MM.1S (cell line): Measurements from ENCODE around the gene ARL15.
"Not testable (repeated sequence)": the region's sequence is repeated elsewhere in the genome, so short reads cannot be mapped to it uniquely, and the experiment has no call there.

ENCODE experiments used
- DNase-seq: peaks from one replicate; pipeline ENCODE4 v3.0.0-alpha.2; 2015
- H2AFZ ChIP-seq: fragments of 300-600 bp; sonication (generic); 2 replicates; pipeline ENCODE4 v1.6.0; 2016; ENCODE audit warnings: antibody characterized with exemption, low read length
- H3F3A ChIP-seq: fragments of 300-600 bp; sonication (generic); 2 replicates; pipeline ENCODE4 v1.6.1; 2016; ENCODE audit warnings: mild to moderate bottlenecking, antibody characterized with exemption, low read length, moderate library complexity, mixed read lengths; ENCODE audit not compliant: insufficient read depth
- H3K27ac ChIP-seq: fragments of 300-600 bp; sonication (generic); 2 replicates; pipeline ENCODE4 v1.5.1; 2016; ENCODE audit warnings: mild to moderate bottlenecking, low read length
- H3K27me3 ChIP-seq: fragments of 300-600 bp; sonication (generic); replicated peaks from 2 replicates; pipeline ENCODE4 v1.6.0; 2016; ENCODE audit warnings: low read length; ENCODE audit not compliant: insufficient read depth
- H3K36me3 ChIP-seq: fragments of 300-600 bp; sonication (generic); replicated peaks from 2 replicates; pipeline ENCODE4 v1.6.1; 2016; ENCODE audit warnings: mild to moderate bottlenecking, low read length, mixed read lengths; ENCODE audit not compliant: insufficient read depth
- H3K4me1 ChIP-seq: fragments of 300-600 bp; sonication (generic); 2 replicates; pipeline ENCODE4 v1.6.1; 2016; ENCODE audit warnings: low read length, mixed read lengths
- H3K4me2 ChIP-seq: fragments of 300-600 bp; sonication (generic); 2 replicates; pipeline ENCODE4 v1.6.0; 2016; ENCODE audit warnings: low read depth, low read length
- H3K4me3 ChIP-seq: fragments of 300-600 bp; sonication (generic); 2 replicates; pipeline ENCODE4 v1.5.1; 2016; ENCODE audit warnings: low read length, mixed read lengths
- H3K79me2 ChIP-seq: fragments of 300-600 bp; sonication (generic); 2 replicates; pipeline ENCODE4 v1.6.1; 2016; ENCODE audit warnings: mixed run types, low read length, mixed read lengths
- H3K9ac ChIP-seq: fragments of 300-600 bp; sonication (generic); 2 replicates; pipeline ENCODE4 v1.6.1; 2016; ENCODE audit warnings: low read length, mixed read lengths
- H3K9me2 ChIP-seq: fragments of 300-600 bp; sonication (generic); replicated peaks from 2 replicates; pipeline ENCODE4 v1.6.1; 2016; ENCODE audit warnings: mild to moderate bottlenecking, low read length, mixed read lengths; ENCODE audit not compliant: insufficient read depth
- H3K9me3 ChIP-seq: fragments of 300-600 bp; sonication (generic); replicated peaks from 2 replicates; pipeline ENCODE4 v1.6.1; 2016; ENCODE audit warnings: mild to moderate bottlenecking, low read length, mixed read lengths; ENCODE audit not compliant: insufficient read depth
- H4K20me1 ChIP-seq: fragments of 300-600 bp; sonication (generic); 2 replicates; pipeline ENCODE4 v1.6.1; 2016; ENCODE audit warnings: mild to moderate bottlenecking, low read length, moderate library complexity, mixed read lengths; ENCODE audit not compliant: insufficient read depth
- CTCF ChIP-seq: fragments of 300-600 bp; sonication (generic); IDR thresholded peaks from 2 replicates; pipeline ENCODE4 v1.5.1; 2016; ENCODE audit warnings: antibody characterized with exemption, low read length, mixed read lengths
- EZH2 ChIP-seq: fragments of 300-600 bp; sonication (generic); optimal IDR thresholded peaks from 2 replicates; pipeline ENCODE3; 2017; ENCODE audit warnings: low read depth, mild to moderate bottlenecking, antibody characterized with exemption, low read length, mixed read lengths
- EZH2phosphoT487 ChIP-seq: fragments of 300-600 bp; sonication (generic); IDR thresholded peaks from 2 replicates; pipeline ENCODE4 v1.6.1; 2018; ENCODE audit warnings: antibody characterized with exemption, low read length

Gene ARL15

GRCh38 chr5:54045077-54045792 is 265.1 kb downstream of the ARL15 start:
- H3F3A ChIP-seq: no peaks in the 10 kb centered on the region
- H3K4me3 ChIP-seq: no peak overlapping the region
- TF ChIP-seq EZH2phosphoT487 (no peak), EZH2 (no peak), CTCF (no peak)
- no peaks in the 10 kb centered on the region for H3K9me3 ChIP-seq
- H3K79me2 ChIP-seq: no peaks in the 10 kb centered on the region
- no peaks in the 10 kb centered on the region for H3K36me3 ChIP-seq
- H3K27me3 ChIP-seq: no peaks in the 10 kb centered on the region
- no peaks in the 10 kb centered on the region for H3K9me2 ChIP-seq
- H3K4me1 ChIP-seq: no peaks in the 10 kb centered on the region
- no peak overlapping the region for H3K9ac ChIP-seq
- no peaks in the 10 kb centered on the region for H4K20me1 ChIP-seq
- DNase-seq: no peak
- H2AFZ ChIP-seq: no peak overlapping the region
- H3K27ac ChIP-seq: no peak overlapping the region
- H3K4me2 ChIP-seq: no peak overlapping the region

- H3K4me3 ChIP-seq, H3K36me3 ChIP-seq, H3K9me3 ChIP-seq, H3F3A ChIP-seq, DNase-seq, H3K79me2 ChIP-seq, H3K9me2 ChIP-seq, H4K20me1 ChIP-seq, H2AFZ ChIP-seq, H3K4me1 ChIP-seq, H3K27me3 ChIP-seq, H3K27ac ChIP-seq, H3K4me2 ChIP-seq, H3K9ac ChIP-seq: not testable (repeated sequence)
Measured at GRCh38 chr5:54044276-54044675, 266.1 kb downstream of the ARL15 start.

- TF ChIP-seq CTCF (no peak), EZH2phosphoT487 (no peak), EZH2 (no peak)
Measured at GRCh38 chr5:54040804-54041203, 269.6 kb downstream of the ARL15 start.

GRCh38 chr5:54040018-54040417 is 270.4 kb downstream of the ARL15 start:
- H2AFZ ChIP-seq: no peak overlapping the region
- no peak for DNase-seq
- H3K27ac ChIP-seq: no peak overlapping the region
- no peaks in the 10 kb centered on the region for H3K9me2 ChIP-seq
- H3K4me3 ChIP-seq: no peak overlapping the region
- no peak overlapping the region for H3K4me2 ChIP-seq
- no peaks in the 10 kb centered on the region for H3K4me1 ChIP-seq
- no peaks in the 10 kb centered on the region for H4K20me1 ChIP-seq
- no peaks in the 10 kb centered on the region for H3F3A ChIP-seq
- no peaks in the 10 kb centered on the region for H3K36me3 ChIP-seq
- no peak overlapping the region for H3K9ac ChIP-seq
- TF ChIP-seq EZH2 (no peak), CTCF (no peak), EZH2phosphoT487 (no peak)
- H3K9me3 ChIP-seq: no peaks in the 10 kb centered on the region
- H3K27me3 ChIP-seq: no peaks in the 10 kb centered on the region
- no peaks in the 10 kb centered on the region for H3K79me2 ChIP-seq

More at GRCh38 chr5:54040804-54041203, 269.6 kb downstream of the ARL15 start:
- Histone ChIP-seq H3K27ac (no peak overlapping the region), H3K79me2 (no peaks in the 10 kb centered on the region), H3K27me3 (no peaks in the 10 kb centered on the region), H3K4me2 (no peak overlapping the region), H3K9me2 (no peaks in the 10 kb centered on the region), H3F3A (no peaks in the 10 kb centered on the region), H3K36me3 (no peaks in the 10 kb centered on the region), H4K20me1 (no peaks in the 10 kb centered on the region), H3K4me1 (no peaks in the 10 kb centered on the region), H3K9me3 (no peaks in the 10 kb centered on the region), H3K4me3 (no peak overlapping the region), H3K9ac (no peak overlapping the region), H2AFZ (no peak overlapping the region)
- no peak for DNase-seq
